Loucy (cell line): ENCODE measurements around the gene TCP1.

Experiments
- EZH2phosphoT487 ChIP-seq: fragments of 200-600 bp; IDR thresholded peaks from 2 replicates; pipeline ENCODE4 v1.6.1; 2018; ENCODE audit warnings: antibody characterized with exemption, mild to moderate bottlenecking, moderate library complexity, borderline replicate concordance
- TF ChIP-seq, protein P1 (sequence below): fragments of 200-600 bp; sonication (generic); conservative IDR thresholded peaks from 2 replicates; pipeline ENCODE4 v1.5.1; 2014; ENCODE audit warnings: mild to moderate bottlenecking, antibody characterized with exemption, low read length

GRCh38 chr6:159761873-159762680 lies 27.3 kb downstream of the TCP1 start, which contains the start of gene ACAT2:
- TF ChIP-seq, protein P1, sequence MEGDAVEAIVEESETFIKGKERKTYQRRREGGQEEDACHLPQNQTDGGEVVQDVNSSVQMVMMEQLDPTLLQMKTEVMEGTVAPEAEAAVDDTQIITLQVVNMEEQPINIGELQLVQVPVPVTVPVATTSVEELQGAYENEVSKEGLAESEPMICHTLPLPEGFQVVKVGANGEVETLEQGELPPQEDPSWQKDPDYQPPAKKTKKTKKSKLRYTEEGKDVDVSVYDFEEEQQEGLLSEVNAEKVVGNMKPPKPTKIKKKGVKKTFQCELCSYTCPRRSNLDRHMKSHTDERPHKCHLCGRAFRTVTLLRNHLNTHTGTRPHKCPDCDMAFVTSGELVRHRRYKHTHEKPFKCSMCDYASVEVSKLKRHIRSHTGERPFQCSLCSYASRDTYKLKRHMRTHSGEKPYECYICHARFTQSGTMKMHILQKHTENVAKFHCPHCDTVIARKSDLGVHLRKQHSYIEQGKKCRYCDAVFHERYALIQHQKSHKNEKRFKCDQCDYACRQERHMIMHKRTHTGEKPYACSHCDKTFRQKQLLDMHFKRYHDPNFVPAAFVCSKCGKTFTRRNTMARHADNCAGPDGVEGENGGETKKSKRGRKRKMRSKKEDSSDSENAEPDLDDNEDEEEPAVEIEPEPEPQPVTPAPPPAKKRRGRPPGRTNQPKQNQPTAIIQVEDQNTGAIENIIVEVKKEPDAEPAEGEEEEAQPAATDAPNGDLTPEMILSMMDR: no peak
- TF ChIP-seq EZH2phosphoT487: no peak
